K562 (cell line): ENCODE measurements around the gene CEACAM5. TPM values are rescaled to one million over a fixed set of nuclear protein-coding genes. Genes with fewer than 3 reads are reported as not detected.

ENCODE experiments used
- ATAC-seq: fragments of 200-7000 bp; cut with Tn5 transposase; 3 replicates; pipeline ENCODE4 v1.9.1; 2020; ENCODE audit warnings: moderate library complexity
- BruUV-seq: library from RNA; stranded (reverse); fragments of 400-500 nt; replicated peaks from 2 replicates; lab custom pipeline; 2021; lab: Mats Ljungman, UMichigan
- CTCF ChIA-PET: fragments of 300-600 bp; formaldehyde crosslinking; extraction: SDS; loops from one replicate; lab custom pipeline; 2021; ENCODE audit warnings: low intra/inter-chr PET ratio; lab: Yijun Ruan, JAX
- POLR2A ChIA-PET: fragments of 300-600, 350-650 bp; sonication (Branson Sonifier 250); formaldehyde crosslinking; extraction: SDS; loops from one replicate; lab custom pipeline; 2021; ENCODE audit warnings: antibody characterized with exemption, inconsistent platforms; lab: Yijun Ruan, JAX
- DNase-seq, 4 experiments: peaks; one replicate each; pipeline versions ENCODE4 v3.0.0 to v3.0.0-alpha.2; 2011 to 2018; ENCODE audit warnings: low spot score in 3 of 4, mixed read lengths in 3 of 4; ENCODE audit errors: extremely low read depth in 1 of 4
- FAIRE-seq: peaks from 2 replicates; lab custom pipeline; 2011; peaks lifted over from hg19 to GRCh38; lab: Jason Lieb, UNC
- H2AFZ ChIP-seq: 2 replicates; pipeline ENCODE4 v1.6.0; 2011; ENCODE audit warnings: low read depth, low read length, control low read depth, inconsistent platforms
- H3K27ac ChIP-seq: fragments of 200-600 bp; 3 replicates; pipeline ENCODE4 v1.8.0; 2011; ENCODE audit warnings: low read depth, mild to moderate bottlenecking, control low read depth, inconsistent platforms, low read length, moderate library complexity, mixed read lengths; ENCODE audit errors: extremely low read depth
- H3K27me3 ChIP-seq, 2 experiments: fragments of 300-600 bp in 1 of 2; 2 replicates in 1 of 2; 3 replicates in 1 of 2; pipeline versions ENCODE4 v1.6.0 to v1.8.0; 2011; ENCODE audit warnings: inconsistent platforms in 2 of 2, low read length in 2 of 2, mild to moderate bottlenecking in 1 of 2, mixed read lengths in 1 of 2, moderate library complexity in 1 of 2; ENCODE audit not compliant: control insufficient read depth in 2 of 2, insufficient read depth in 2 of 2
- H3K36me3 ChIP-seq: fragments of 300-600 bp; 3 replicates; pipeline ENCODE4 v1.8.0; 2011; ENCODE audit warnings: mild to moderate bottlenecking, low read length, inconsistent platforms; ENCODE audit not compliant: control insufficient read depth, insufficient read depth
- H3K4me1 ChIP-seq, 2 experiments: fragments of 200-600 bp in 1 of 2; replicated peaks in 1 of 2; 2 replicates in 1 of 2; 3 replicates in 1 of 2; pipeline versions ENCODE4 v1.5.1 to v1.8.0; 2011; ENCODE audit warnings: inconsistent platforms in 2 of 2, low read length in 2 of 2, mild to moderate bottlenecking in 1 of 2, mixed read lengths in 1 of 2, moderate library complexity in 1 of 2; ENCODE audit not compliant: control insufficient read depth in 2 of 2, insufficient read depth in 2 of 2
- H3K4me2 ChIP-seq: 2 replicates; pipeline ENCODE4 v1.6.1; 2011; ENCODE audit warnings: low read length, control low read depth, inconsistent platforms, mixed read lengths; ENCODE audit not compliant: insufficient read depth
- H3K4me3 ChIP-seq: fragments of 200-600 bp; sonication (generic), shearing (Covaris generic); 2 replicates; pipeline ENCODE4 v1.5.1; 2016; ENCODE audit warnings: control low read depth, inconsistent platforms
- H3K79me2 ChIP-seq: fragments of 200-600 bp; 3 replicates; pipeline ENCODE4 v1.8.0; 2011; ENCODE audit warnings: low read length, inconsistent platforms; ENCODE audit not compliant: control insufficient read depth, insufficient read depth
- H3K9ac ChIP-seq, 2 experiments: 2 replicates each; pipeline versions ENCODE4 v1.6.0 to v1.6.1; 2011; ENCODE audit warnings: low read depth in 2 of 2, low read length in 2 of 2, control low read depth in 1 of 2, inconsistent platforms in 1 of 2, mild to moderate bottlenecking in 1 of 2, mixed read lengths in 1 of 2; ENCODE audit not compliant: insufficient read depth in 1 of 2
- H3K9me1 ChIP-seq: one replicate; pipeline ENCODE4 v1.6.0; 2011; ENCODE audit warnings: inconsistent platforms, mild to moderate bottlenecking, low read length, moderate library complexity; ENCODE audit not compliant: control insufficient read depth, insufficient read depth
- H3K9me3 ChIP-seq: replicated peaks from 2 replicates; pipeline ENCODE4 v1.5.1; 2011; ENCODE audit warnings: low read depth, low read length, inconsistent platforms; ENCODE audit not compliant: control insufficient read depth, insufficient read depth
- H4K20me1 ChIP-seq: replicated peaks from 2 replicates; pipeline ENCODE4 v1.6.1; 2011; ENCODE audit warnings: low read length, inconsistent platforms, mixed read lengths; ENCODE audit not compliant: control insufficient read depth, insufficient read depth
- ATF3 ChIP-seq, 2 experiments: fragments of 450-650 bp in 1 of 2; sonication (generic) in 1 of 2; formaldehyde crosslinking in 1 of 2; IDR thresholded peaks in 1 of 2; conservative IDR thresholded peaks in 1 of 2; 2 replicates each; pipeline versions ENCODE4 v1.6.1 to v1.8.1; 2016 to 2023; ENCODE audit warnings: mild to moderate bottlenecking in 2 of 2, moderate library complexity in 2 of 2, inconsistent platforms in 1 of 2, missing genetic modification reagents in 1 of 2
- EGR1 ChIP-seq: fragments of 450-650 bp; conservative IDR thresholded peaks from 2 replicates; pipeline ENCODE4 v1.6.1; 2017; ENCODE audit warnings: mild to moderate bottlenecking
- JUNB ChIP-seq: fragments of 450-650 bp; formaldehyde crosslinking; conservative IDR thresholded peaks from 2 replicates; pipeline ENCODE4 v1.4.0; 2020; ENCODE audit warnings: mild to moderate bottlenecking
- MED1 ChIP-seq: sonication (generic); formaldehyde crosslinking; IDR thresholded peaks from 2 replicates; pipeline ENCODE4 v1.8.1; 2023; ENCODE audit warnings: missing genetic modification reagents, borderline replicate concordance
- MLLT1 ChIP-seq, 2 experiments: fragments of 450-650 bp; IDR thresholded peaks; 2 replicates each; pipeline ENCODE4 v1.6.1; 2016
- NR3C1 ChIP-seq: sonication (generic); formaldehyde crosslinking; IDR thresholded peaks from 2 replicates; pipeline ENCODE4 v1.8.1; 2022; ENCODE audit warnings: missing genetic modification reagents
- SP1 ChIP-seq: sonication (generic); formaldehyde crosslinking; IDR thresholded peaks from 2 replicates; pipeline ENCODE4 v1.8.1; 2022; ENCODE audit warnings: mild to moderate bottlenecking, missing genetic modification reagents
- ZNF79 ChIP-seq: fragments of 250-450 bp; sonication (Bioruptor Pico); IDR thresholded peaks from 2 replicates; pipeline ENCODE4 v1.4.0; 2020; ENCODE audit warnings: low read depth, mild to moderate bottlenecking, moderate library complexity
- WGBS: fragments of 100-300 bp; shearing (Covaris generic); methylation state at CpG from one replicate; pipeline ENCODE4 v1.1.6; 2016; ENCODE audit warnings: low coverage, mixed read lengths; ENCODE audit not compliant: insufficient coverage; ENCODE audit errors: missing lambda C conversion rate; 5-methylcytosine and 5-hydroxymethylcytosine counted together
- in situ Hi-C: fragments of 300-500 bp; cut with MboI; formaldehyde crosslinking; loops from 4 replicates; pipeline ENCODE4 v1.15.0; 2018; ENCODE audit warnings: inconsistent platforms, mixed read lengths
- intact Hi-C: fragments of 100-400 bp; cut with micrococcal nuclease; formaldehyde crosslinking; loops from 2 replicates; pipeline ENCODE4 v1.14.2; 2022
- polyA plus RNA-seq, 8 experiments: library from polyadenylated mRNA; depleted of rRNA in 4 of 8; stranded (reverse) in 5 of 8; unstranded in 3 of 8; fragments of >200 nt; fragmentation: Nextera tagmentation in 2 of 8; fragmentation: Illumina TruSeq in 1 of 8; extraction: Ambion mirVana in 2 of 8; extraction: Trizol in 1 of 8; gene quantifications; 2 replicates each; pipeline versions ENCODE4 v1.2.1 to v1.2.3, GENCODE V29; 2011 to 2014; ENCODE audit warnings: inconsistent platforms in 1 of 8, missing spikeins in 1 of 8
- total RNA-seq, 7 experiments: library from RNA; depleted of rRNA in 6 of 7; stranded (reverse); fragments of >200 nt in 6 of 7; fragmentation: Illumina TruSeq in 2 of 7; extraction: Trizol in 2 of 7; gene quantifications; 2 replicates each; pipeline versions ENCODE4 v1.2.1 to v1.2.3, GENCODE V29; 2011 to 2021; ENCODE audit warnings: low replicate concordance in 1 of 7

The CEACAM5 gene
- total and polyA plus RNA-seq, 9 of the 15 experiments (the other 6 are each of a cell fraction or from before 2014, with no cell fraction given) = 0.33 TPM; not detected in 8

GRCh38 chr19:41706741-41707501, 1.5 kb upstream of the CEACAM5 start:
- Histone ChIP-seq H3K4me3 (peak overlapping the region; percentile 53), H3K27ac (no peak overlapping the region), H2AFZ (peak overlapping the region; percentile 81), H4K20me1 (peaks cover 9% of the 10 kb centered on the region), H3K4me2 (peak overlapping the region; percentile 84), H3K79me2 (no peaks in the 10 kb centered on the region), H3K27me3 (peaks cover 3 to 11% of the 10 kb centered on the region in 2 experiments; a peak in 3 of 5 replicates), H3K9me3 (no peaks in the 10 kb centered on the region), H3K4me1 (peaks cover 0 to 7% of the 10 kb centered on the region in 2 experiments; a peak in 2 of 5 replicates), H3K9ac (peak overlapping the region in 1 of 2 experiments; percentile 86; a peak in 3 of 4 replicates), H3K36me3 (no peaks in the 10 kb centered on the region), H3K9me1 (no peaks in the 10 kb centered on the region)
- in situ Hi-C loops (loop anchor here (5.0 kb wide), 1 partner anchor 40 kb away; no protein-coding TSS in a partner anchor), intact Hi-C loops (loop anchor here (1.0 to 2.0 kb wide), 2 partner anchors 39 to 114 kb away; no protein-coding TSS in a partner anchor)
- ChIA-PET CTCF (interaction anchor here (1.1 to 2.0 kb wide), 4 partner anchors 40 to 114 kb away, joined by 3 to 10 read pairs (median 7); no protein-coding TSS in a partner anchor), POLR2A (interaction anchor here (0.7 to 1.4 kb wide), 4 partner anchors 17 to 114 kb away, joined by 3 to 4 read pairs (median 3); no protein-coding TSS in a partner anchor)
- ATAC-seq (peak; percentile 99), FAIRE-seq (peak; percentile 78), DNase-seq (peak; percentile 82 to 94 (median 91))
- WGBS = 7% methylated on average over 26 of the region's 26 CpGs
- no TSS peak for BruUV-seq
- TF ChIP-seq SP1 (CRISPR knock-in tag) = peak; percentile 42; the same call in 1 of the 2 replicates
- no peak for TF ChIP-seq JUNB (CRISPR knock-in tag)
- TF ChIP-seq MLLT1 (IDR thresholded peaks at IDR 0.05) = peak in 1 of 2 experiments; percentile 97; a peak in 2 of 4 replicates
- no peak for TF ChIP-seq ZNF79
- TF ChIP-seq ATF3 (IDR thresholded peaks at IDR 0.05) = no peak
- TF ChIP-seq ATF3 (CRISPR knock-in tag; conservative IDR thresholded peaks at IDR 0.05) = no peak
- no peak for TF ChIP-seq MED1 (CRISPR knock-in tag)
- no peak for TF ChIP-seq NR3C1 (CRISPR knock-in tag)
- peak; percentile 94 for TF ChIP-seq EGR1
